Stimulated activated CD8-positive, alpha-beta memory T cell treated with anti-CD3 and anti-CD28 coated beads, Interleukin-12 subunit alpha, Interleukin-12 subunit beta, amount 100 ng/mL, for 1 hour (primary cell): Measurements from ENCODE around the gene NEU4.

Experiments
- DNase-seq: peaks from one replicate; pipeline ENCODE4 v3.0.0-alpha.2; 2020; ENCODE audit warnings: low read depth

NEU4 gene

DNA sequence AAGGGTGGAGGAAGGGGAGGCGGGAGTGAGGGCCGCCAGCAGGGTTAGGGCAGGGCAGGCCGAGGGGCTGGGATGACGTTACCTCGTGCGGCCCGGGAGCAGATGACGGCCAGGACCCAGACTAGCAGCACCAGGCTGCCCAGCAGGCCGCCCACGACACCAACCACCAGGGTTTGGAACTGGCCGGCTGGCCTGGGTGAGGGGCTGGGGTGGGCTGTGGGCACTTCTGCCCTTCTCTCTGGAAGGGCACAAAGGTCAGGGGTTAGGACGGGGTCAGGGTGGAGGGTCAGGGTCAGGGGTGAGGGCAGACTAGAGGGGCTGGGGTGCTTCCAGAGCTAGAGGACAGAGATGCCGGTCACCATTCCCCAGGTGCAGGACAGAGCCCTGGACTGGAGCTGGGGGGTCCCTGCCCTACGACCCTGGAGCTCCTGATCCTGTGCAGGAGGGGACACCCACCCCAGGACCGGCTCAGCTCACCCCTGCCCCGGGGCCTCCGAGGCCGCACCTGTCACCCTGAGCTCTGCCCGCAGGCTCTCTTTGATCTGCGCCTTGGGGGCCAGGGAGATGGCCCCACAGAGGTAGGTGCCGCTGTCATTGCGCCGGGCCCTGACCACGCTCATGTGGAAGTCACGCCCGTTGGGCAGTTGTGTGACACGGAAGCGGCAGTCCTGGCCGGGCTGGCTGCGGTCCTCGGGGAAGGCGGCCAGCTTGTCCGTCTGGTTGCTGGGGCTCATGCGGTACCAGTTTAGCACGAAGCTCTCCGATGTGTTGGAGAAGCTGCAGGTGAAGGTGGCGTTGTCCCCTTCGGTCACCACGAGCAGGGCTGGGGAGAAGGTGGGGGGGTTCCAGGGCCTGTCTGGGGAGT lies 43.4 kb downstream of the NEU4 start:
- DNase-seq: no peak

GRCh38 chr2:241852981-241853631 lies 44.1 kb downstream of the NEU4 start:
- no peak for DNase-seq

GRCh38 chr2:241853651-241854341 lies 44.8 kb downstream of the NEU4 start:
- no peak for DNase-seq

GRCh38 chr2:241854342-241855244 lies 45.6 kb downstream of the NEU4 start:
- no peak for DNase-seq

DNA sequence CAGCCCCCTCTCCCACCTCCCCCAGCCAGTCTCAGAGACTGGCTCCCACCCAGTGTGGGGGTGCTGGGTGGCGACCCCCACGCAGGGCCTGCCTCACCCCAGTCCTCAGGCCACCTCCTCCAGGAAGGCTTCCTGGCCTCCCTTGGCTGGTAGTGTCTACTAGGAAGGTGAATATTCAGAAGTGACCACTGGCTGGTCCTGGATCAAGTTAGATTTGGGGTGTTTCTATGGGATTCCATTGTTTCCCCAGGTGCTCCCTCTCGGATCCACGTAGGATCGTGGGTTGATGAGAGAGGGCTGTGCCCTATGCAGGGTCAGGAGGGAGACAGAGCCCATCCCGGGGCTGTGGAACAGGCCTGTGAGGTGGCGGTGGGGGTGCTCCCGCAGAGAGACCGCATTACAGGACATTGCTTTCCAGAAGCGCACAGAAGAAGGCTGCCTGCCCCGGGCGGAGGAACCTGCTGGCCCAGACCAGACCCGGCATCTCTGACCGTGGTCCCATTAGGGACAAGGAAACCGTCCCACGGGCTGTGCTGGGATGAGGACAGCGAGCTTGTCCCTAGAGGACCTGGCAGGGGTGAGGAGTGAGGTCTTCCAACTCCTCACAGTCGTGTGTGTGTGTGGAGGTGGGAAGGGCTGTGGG lies 46.4 kb downstream of the NEU4 start:
- no peak for DNase-seq

GRCh38 chr2:241855888-241856422 lies 47.0 kb downstream of the NEU4 start:
- DNase-seq: no peak

DNA sequence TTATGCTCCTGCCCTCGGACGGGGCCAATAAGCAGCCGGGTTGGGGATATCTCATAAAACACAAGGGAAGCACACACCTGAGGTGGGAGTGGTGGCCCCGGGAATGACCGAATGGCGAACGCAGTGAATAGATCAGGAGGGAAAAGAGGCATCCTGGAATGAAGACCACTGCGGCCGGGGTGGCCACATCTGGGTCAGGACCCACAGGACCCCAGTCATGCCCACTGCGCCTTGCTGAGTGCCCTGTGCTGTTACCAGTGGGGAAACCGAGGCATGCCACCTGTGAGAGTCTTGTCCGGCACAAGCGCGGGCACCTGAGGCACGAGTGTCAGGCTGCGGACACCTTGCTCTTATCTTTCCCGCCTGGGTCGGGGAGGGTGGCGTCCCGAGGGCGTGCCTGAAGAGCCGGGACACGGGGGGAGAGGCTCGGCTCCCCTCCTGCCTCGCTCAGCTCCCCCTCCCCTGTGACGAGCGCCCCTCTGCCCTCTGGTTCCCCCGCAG lies 48.1 kb downstream of the NEU4 start:
- DNase-seq: no peak

DNA sequence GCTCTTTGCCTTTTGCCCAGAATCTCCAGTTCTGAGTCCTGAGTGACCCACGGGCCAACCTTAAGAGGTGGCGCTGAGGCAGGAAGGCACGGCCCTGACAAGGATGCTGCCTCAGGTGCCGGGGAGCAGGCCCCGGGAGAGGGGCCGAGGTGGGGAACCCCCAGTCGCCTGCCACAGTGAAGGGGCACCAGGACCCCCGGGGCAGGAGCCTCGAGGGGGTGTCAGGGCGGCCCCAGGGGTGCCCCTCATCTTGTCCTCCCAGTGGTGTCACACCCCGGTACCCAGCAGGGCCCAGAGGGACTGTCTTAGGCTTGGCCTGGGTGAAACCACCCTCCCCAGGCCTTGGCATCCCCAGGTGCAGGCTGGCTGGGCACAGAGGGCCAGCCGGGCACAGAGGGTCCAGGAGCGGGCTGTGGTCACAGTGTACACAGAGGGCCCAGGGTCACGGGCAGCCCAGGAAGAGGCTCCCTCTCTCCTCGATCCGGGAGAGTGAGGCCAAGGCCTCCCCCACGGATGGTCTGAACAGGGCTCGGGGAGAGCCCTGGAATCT lies 48.7 kb downstream of the NEU4 start:
- no peak for DNase-seq

DNA sequence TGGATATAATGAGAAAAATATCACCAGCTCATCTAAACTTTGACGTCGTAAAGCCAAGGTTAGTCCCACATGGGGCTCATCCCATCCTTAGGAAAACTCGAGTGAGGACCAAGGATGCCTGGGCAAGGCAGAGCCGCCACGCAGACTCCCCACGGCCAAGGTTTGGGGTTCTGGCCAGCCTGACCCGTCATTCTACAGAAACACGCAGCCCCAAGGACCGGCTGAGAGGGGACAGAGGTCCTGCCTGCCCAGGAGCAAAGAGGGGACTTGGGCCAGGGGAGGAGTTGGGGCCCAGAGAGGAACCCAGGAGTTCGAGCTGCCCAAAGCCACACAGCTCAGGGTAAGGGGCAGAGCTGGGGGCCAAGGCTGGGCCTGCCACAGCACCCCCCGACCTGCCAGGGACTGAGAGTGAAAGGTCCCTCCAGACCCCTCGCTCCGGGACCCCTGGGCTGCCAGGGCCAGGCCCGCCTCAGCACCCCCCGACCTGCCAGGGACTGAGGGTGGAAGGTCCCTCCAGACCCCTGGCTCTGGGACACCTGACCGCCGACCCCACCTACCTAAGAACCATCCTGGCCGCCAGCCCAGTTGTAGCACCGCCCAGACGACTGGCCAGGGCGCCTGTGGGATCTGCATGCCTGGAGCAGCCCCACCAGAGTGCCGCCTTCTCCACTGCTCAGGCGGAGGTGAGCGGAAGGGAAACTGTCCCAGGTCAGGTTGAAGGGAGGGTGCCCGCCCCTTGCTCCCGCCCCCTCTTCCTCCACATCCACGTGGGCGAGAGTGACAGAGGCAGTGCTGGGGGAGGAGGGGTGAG lies 49.4 kb downstream of the NEU4 start, which contains the start of gene PDCD1:
PDCD1 (minus strand) TSS at position 689 of the 811 bp plus-strand sequence; CDS start at position 633, 56 bp downstream.
- no peak for DNase-seq

DNA sequence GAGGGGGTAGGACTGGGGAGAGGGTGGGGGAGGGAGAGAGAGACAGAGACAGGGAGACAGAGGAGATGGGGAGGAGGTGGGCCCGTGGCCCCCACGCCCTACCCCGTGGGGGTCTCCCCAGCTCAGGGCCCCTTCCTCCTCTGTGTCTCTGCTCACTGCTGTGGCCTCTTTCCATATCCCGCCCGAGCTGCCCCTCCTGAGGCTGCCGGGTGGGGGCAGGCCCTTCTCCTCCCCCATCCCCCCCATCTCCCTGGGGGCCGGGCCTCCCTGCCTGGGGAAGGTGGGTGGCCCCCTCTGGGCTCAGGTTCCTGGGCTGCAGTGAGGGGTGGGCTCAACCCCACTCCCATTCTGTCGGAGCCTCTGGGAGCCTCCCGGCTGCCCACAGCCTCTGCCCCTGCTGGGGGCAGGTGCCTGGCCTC lies 50.0 kb downstream of the NEU4 start:
- DNase-seq: no peak

DNA sequence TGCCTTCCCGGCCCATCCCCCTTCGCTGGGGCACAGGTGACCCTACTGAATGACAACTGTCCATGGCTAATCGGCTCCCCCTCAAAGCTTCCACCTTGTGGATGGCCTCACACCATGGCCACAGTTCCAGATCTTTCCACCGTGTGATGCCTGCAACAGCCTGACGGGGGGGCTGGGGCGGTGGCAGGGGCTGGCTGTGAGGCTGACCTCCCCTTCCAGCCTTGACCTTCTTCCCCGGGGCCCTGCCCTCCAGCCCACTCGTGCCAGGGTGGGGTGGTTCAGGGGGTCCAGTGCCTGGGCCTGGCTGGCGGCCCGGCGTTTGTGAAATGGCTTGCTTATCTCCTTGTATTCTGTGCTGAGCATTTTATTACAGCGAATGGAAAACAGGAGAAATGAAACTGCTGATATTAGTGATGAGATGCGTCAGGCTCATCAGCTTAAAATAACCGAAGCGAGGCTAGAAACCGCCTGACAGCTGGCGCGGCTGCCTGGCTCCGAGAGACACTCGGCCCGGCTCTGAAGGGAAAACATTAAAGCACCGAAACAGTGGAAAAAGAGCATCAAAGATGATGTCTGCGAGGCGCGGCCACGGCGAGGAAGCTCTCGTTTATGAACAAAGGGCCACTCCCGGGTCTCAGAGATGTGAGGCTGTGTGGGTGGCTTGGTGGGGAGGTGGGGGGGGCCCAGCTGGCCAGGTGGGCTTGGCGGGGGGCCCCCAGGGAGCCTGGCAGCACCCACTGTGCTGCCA lies 50.6 kb downstream of the NEU4 start:
- peak; percentile 49 for DNase-seq

- no peak for DNase-seq
Measured at GRCh38 chr2:241860184-241861078, 51.4 kb downstream of the NEU4 start.

- DNase-seq: no peak
Measured at GRCh38 chr2:241861264-241861663, 52.3 kb downstream of the NEU4 start.

GRCh38 chr2:241862093-241862492 lies 53.1 kb downstream of the NEU4 start:
- no peak for DNase-seq

GRCh38 chr2:241862775-241863535 lies 54.0 kb downstream of the NEU4 start:
- DNase-seq: no peak

DNA sequence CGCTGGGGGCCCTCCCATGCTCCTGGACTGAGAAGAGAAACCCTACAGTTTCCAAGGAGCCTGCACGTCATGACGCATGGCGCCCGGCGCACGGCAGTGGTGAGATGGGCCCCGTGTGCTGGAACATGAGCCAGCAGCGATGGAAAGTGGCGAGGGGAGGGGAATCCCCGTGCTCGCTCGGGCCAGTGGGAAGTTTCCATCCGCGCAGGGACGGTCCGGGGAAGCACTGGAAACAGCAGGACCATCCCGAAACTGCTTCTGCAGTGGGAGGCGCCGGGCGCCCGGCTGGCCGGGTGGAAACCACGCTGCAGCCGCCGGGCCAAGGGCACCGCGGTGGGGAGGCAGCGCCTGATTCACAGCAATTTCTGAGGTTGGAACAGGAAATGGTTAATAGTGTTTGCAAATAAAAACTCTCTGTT lies 54.6 kb downstream of the NEU4 start:
- DNase-seq: no peak
